ENCODE results near the gene GAL3ST3.
"Not testable (repeated sequence)": the region's sequence is repeated elsewhere in the genome, so short reads cannot be mapped to it uniquely, and the experiment has no call there.

GAL3ST3 gene

GRCh38 chr11:66048547-66049323 is at the start of gene GAL3ST3:
GAL3ST3 (minus strand) TSS chr11:66049161; CDS start chr11:66045415, 3,746 bp downstream.
- no peak for DNase-seq

- not testable (repeated sequence) for DNase-seq
Measured at GRCh38 chr11:66092125-66092524, 43.2 kb upstream of the GAL3ST3 start.

GRCh38 chr11:66090288-66090687 is 41.3 kb upstream of the GAL3ST3 start:
- DNase-seq, result no peak

GRCh38 chr11:66089067-66089466 is 40.1 kb upstream of the GAL3ST3 start:
- no peak for DNase-seq

GRCh38 chr11:66087148-66087908 is 38.4 kb upstream of the GAL3ST3 start:
- no peak for DNase-seq

GRCh38 chr11:66084821-66085475 is 36.0 kb upstream of the GAL3ST3 start:
- no peak for DNase-seq

- DNase-seq, result no peak
Measured at GRCh38 chr11:66083767-66084166, 34.8 kb upstream of the GAL3ST3 start.

- peak; percentile 65 for DNase-seq
Measured at GRCh38 chr11:66082946-66083698, 34.2 kb upstream of the GAL3ST3 start.

- peak; percentile 1 for DNase-seq
Measured at GRCh38 chr11:66081505-66081904, 32.5 kb upstream of the GAL3ST3 start.

GRCh38 chr11:66080055-66080817 is 31.3 kb upstream of the GAL3ST3 start:
- no peak for DNase-seq

- DNase-seq, result not testable (repeated sequence)
Measured at GRCh38 chr11:66078949-66079348, 30.0 kb upstream of the GAL3ST3 start.

GRCh38 chr11:66077927-66078326 is 29.0 kb upstream of the GAL3ST3 start:
- no peak for DNase-seq

- no peak for DNase-seq
Measured at GRCh38 chr11:66076561-66076960, 27.6 kb upstream of the GAL3ST3 start.

GRCh38 chr11:66075273-66075672 is 26.3 kb upstream of the GAL3ST3 start:
- DNase-seq, result no peak

- DNase-seq, result no peak
Measured at GRCh38 chr11:66073669-66074068, 24.7 kb upstream of the GAL3ST3 start.

GRCh38 chr11:66072518-66072917 is 23.6 kb upstream of the GAL3ST3 start:
- DNase-seq, result no peak

GRCh38 chr11:66072081-66072480 is 23.1 kb upstream of the GAL3ST3 start:
- no peak for DNase-seq

GRCh38 chr11:66071381-66071801 is 22.4 kb upstream of the GAL3ST3 start:
- no peak for DNase-seq

GRCh38 chr11:66070604-66071380 is 21.8 kb upstream of the GAL3ST3 start:
- DNase-seq, result no peak

GRCh38 chr11:66069715-66070603 is 21.0 kb upstream of the GAL3ST3 start, which contains the start of gene PACS1:
PACS1 (plus strand) TSS chr11:66070272; CDS start chr11:66070487, 215 bp downstream.
- DNase-seq, result no peak
